Measurements from ENCODE around the gene NCOA7.
"Not testable (repeated sequence)": the region's sequence is repeated elsewhere in the genome, so short reads cannot be mapped to it uniquely, and the experiment has no call there.

Gene NCOA7

GRCh38 chr6:125793280-125793679 is 2.5 kb downstream of the NCOA7 start:
- no peak for DNase-seq

GRCh38 chr6:125793863-125794262 is 3.1 kb downstream of the NCOA7 start:
- DNase-seq, result no peak

GRCh38 chr6:125794342-125795137 is 3.8 kb downstream of the NCOA7 start:
- no peak for DNase-seq

GRCh38 chr6:125795301-125795700 is 4.5 kb downstream of the NCOA7 start:
- no peak for DNase-seq

GRCh38 chr6:125797120-125797885 is 6.5 kb downstream of the NCOA7 start:
- no peak for DNase-seq

- DNase-seq, result no peak
These were observed 7.2 kb downstream of the NCOA7 start for GRCh38 chr6:125797886-125798444.

- DNase-seq, result no peak
These were observed 8.2 kb downstream of the NCOA7 start for GRCh38 chr6:125798734-125799508.

GRCh38 chr6:125802383-125802782 is 11.6 kb downstream of the NCOA7 start:
- no peak for DNase-seq

- no peak for DNase-seq
These were observed 12.2 kb downstream of the NCOA7 start for GRCh38 chr6:125802943-125803377.

- no peak for DNase-seq
These were observed 13.5 kb downstream of the NCOA7 start for GRCh38 chr6:125804264-125804663.

GRCh38 chr6:125804866-125805425 is 14.2 kb downstream of the NCOA7 start:
- DNase-seq, result not testable (repeated sequence)

GRCh38 chr6:125806813-125807212 is 16.1 kb downstream of the NCOA7 start:
- DNase-seq, result no peak

- DNase-seq, result no peak
These were observed 16.5 kb downstream of the NCOA7 start for GRCh38 chr6:125807293-125807692.

GRCh38 chr6:125808060-125808459 is 17.3 kb downstream of the NCOA7 start:
- DNase-seq, result no peak

- DNase-seq, result no peak
These were observed 17.8 kb downstream of the NCOA7 start for GRCh38 chr6:125808591-125808990.

- no peak for DNase-seq
These were observed 18.9 kb downstream of the NCOA7 start for GRCh38 chr6:125809570-125810170.

- DNase-seq, result no peak
These were observed 19.7 kb downstream of the NCOA7 start for GRCh38 chr6:125810445-125810844.

- DNase-seq, result no peak
These were observed 20.5 kb downstream of the NCOA7 start for GRCh38 chr6:125811259-125811658.

GRCh38 chr6:125812394-125813292 is 21.9 kb downstream of the NCOA7 start:
- DNase-seq, result no peak

GRCh38 chr6:125814481-125814880 is 23.7 kb downstream of the NCOA7 start:
- DNase-seq, result no peak

Measured in stimulated activated CD8-positive, alpha-beta memory T cell treated with anti-CD3 and anti-CD28 coated beads, Interleukin-4, amount 100 ng/mL, for 48 hours (primary cell).